IPS DF 19.7 (cell line): ENCODE measurements around the gene SPSB1.

Experiments
- DNase-seq: peaks from one replicate; pipeline ENCODE4 v3.0.0-alpha.2; 2013; ENCODE audit warnings: low read depth, low spot score

The SPSB1 gene

DNA sequence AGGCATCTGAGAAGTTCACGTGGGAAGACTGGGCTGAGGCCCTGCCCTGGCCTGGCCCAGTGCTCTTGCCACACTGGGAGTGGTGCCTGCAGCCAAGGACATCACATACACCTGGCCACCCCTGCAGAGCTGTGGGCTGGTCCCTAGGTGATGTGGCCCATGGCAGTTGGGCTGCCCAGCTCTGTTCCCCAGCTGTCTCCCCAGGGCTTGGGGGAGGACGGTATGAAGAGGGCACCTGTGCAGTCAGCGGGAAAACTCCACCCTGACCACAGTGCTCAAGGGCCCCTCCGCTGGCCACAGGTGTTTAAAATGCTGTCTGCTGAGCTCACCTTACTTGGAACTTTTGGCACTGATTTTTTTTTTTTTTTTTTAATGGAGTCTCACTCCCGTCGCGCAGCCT is 126.2 kb downstream of the SPSB1 start:
- DNase-seq = no peak
